Measurements from ENCODE around the gene UGT1A7. TPM values are rescaled to one million over a fixed set of nuclear protein-coding genes. Genes with fewer than 3 reads are reported as not detected.

UGT1A7 gene
- total RNA-seq, 4 donors from 2014 or later = not detected

DNA sequence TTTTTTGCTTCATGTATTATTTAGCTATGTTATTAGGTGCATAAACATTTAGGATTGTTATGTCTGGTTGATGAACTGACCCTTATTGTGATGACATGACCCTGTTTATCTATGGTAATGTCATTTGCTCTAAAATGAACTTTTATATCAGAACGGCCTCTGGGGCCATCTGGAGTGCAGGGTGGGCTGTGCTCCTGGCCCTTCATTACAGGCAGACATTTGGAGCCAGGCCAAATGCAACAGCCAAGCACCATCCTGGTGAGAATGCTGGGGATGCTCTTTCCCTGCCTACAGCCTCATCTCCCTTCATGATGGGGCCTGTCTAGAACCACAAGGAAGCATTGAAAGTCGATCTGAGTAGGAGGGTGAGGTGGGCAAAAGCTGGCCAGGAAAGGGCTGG is 134.6 kb downstream of the UGT1A7 start:
- Histone ChIP-seq H3K9me3 (no peaks in the 10 kb centered on the region), H3K27me3 (no peaks in the 10 kb centered on the region), H3K4me3 (no peak overlapping the region), H3K36me3 (no peaks in the 10 kb centered on the region), H3K27ac (no peak overlapping the region), H3K4me1 (no peaks in the 10 kb centered on the region)
- intact Hi-C loops (cut with DNase I; ENCODE audit: low total_unique reads) = no loop called here
- TF ChIP-seq, protein P1, sequence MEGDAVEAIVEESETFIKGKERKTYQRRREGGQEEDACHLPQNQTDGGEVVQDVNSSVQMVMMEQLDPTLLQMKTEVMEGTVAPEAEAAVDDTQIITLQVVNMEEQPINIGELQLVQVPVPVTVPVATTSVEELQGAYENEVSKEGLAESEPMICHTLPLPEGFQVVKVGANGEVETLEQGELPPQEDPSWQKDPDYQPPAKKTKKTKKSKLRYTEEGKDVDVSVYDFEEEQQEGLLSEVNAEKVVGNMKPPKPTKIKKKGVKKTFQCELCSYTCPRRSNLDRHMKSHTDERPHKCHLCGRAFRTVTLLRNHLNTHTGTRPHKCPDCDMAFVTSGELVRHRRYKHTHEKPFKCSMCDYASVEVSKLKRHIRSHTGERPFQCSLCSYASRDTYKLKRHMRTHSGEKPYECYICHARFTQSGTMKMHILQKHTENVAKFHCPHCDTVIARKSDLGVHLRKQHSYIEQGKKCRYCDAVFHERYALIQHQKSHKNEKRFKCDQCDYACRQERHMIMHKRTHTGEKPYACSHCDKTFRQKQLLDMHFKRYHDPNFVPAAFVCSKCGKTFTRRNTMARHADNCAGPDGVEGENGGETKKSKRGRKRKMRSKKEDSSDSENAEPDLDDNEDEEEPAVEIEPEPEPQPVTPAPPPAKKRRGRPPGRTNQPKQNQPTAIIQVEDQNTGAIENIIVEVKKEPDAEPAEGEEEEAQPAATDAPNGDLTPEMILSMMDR (IDR thresholded peaks at IDR 0.05 in 4 of 5, conservative IDR thresholded peaks at IDR 0.05 in 1 of 5) = no peak
- TF ChIP-seq POLR2A (IDR thresholded peaks at IDR 0.05) = no peak
- no peak for DNase-seq
- no peak for ATAC-seq
- in situ Hi-C loops (cut with MboI; ENCODE audit: low sequenced_read_pairs in 4 of 4) = no loop called here

DNA sequence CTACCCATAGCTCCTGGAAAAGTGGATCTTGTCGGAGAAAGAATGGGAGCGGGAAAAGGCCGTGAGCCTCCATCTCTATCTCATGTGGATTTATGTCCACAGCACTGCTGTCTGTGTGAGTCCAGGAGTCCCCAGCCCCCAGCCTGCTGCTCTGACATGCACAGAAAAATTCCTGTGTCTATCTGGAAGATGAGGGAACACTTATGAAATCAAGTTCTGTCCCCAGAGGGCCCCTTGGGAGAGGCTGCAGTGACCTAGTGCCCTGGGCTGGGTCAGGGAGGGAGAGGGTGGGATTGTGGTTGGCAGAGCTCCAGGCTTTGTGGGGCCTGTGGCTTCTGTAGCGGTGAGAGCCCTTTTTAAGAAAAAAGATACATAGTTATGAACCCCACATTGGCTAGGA is 135.1 kb downstream of the UGT1A7 start:
- no peak overlapping the region for H3K27ac ChIP-seq
- no peaks in the 10 kb centered on the region for H3K36me3 ChIP-seq
- no peaks in the 10 kb centered on the region for H3K9me3 ChIP-seq
- no peak for DNase-seq
- no peaks in the 10 kb centered on the region for H3K27me3 ChIP-seq
- intact Hi-C loops (cut with DNase I; ENCODE audit: low total_unique reads) = no loop called here
- TF ChIP-seq, protein P1 (IDR thresholded peaks at IDR 0.05 in 4 of 5, conservative IDR thresholded peaks at IDR 0.05 in 1 of 5) = no peak
- no peak for TF ChIP-seq POLR2A (IDR thresholded peaks at IDR 0.05)
- no peaks in the 10 kb centered on the region for H3K4me1 ChIP-seq
- in situ Hi-C loops (cut with MboI; ENCODE audit: low sequenced_read_pairs in 4 of 4) = no loop called here
- H3K4me3 ChIP-seq = no peak overlapping the region
- no peak for ATAC-seq

DNA sequence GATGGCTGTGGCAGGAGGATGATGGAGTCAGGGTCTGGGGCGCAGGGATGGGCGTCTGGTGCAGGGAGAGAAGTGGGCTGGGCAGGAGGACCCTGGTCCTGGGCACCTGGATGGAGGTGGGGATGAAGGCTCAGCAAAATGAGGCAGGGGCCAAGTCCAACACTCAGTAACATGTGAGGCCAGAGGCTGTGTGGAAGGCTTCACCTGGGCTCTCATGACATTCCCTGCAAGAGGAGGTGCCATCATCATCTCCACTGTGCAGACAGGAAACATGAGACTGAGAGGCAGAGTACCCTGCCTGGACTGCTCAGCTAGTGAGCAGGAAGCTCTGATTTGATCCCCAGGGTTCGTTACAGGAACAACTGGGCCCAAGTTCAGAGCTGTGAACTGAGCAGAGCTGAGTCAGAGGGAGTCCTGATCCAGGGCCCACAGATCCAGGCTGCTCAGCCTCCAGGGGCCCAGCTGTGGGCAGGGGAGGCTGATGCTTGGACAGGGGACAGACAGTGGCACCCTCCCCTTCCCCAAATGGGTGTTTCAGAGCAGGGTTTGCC is 135.7 kb downstream of the UGT1A7 start:
- no peak for DNase-seq
- no peak for TF ChIP-seq POLR2A (IDR thresholded peaks at IDR 0.05)
- TF ChIP-seq, protein P1 (IDR thresholded peaks at IDR 0.05 in 4 of 5, conservative IDR thresholded peaks at IDR 0.05 in 1 of 5) = no peak
- in situ Hi-C loops (cut with MboI; ENCODE audit: low sequenced_read_pairs in 4 of 4) = no loop called here
- Histone ChIP-seq H3K4me1 (no peaks in the 10 kb centered on the region), H3K27ac (no peak overlapping the region), H3K36me3 (no peaks in the 10 kb centered on the region), H3K27me3 (no peaks in the 10 kb centered on the region), H3K4me3 (no peak overlapping the region), H3K9me3 (no peaks in the 10 kb centered on the region)
- intact Hi-C loops (cut with DNase I; ENCODE audit: low total_unique reads) = no loop called here
- ATAC-seq = no peak

DNA sequence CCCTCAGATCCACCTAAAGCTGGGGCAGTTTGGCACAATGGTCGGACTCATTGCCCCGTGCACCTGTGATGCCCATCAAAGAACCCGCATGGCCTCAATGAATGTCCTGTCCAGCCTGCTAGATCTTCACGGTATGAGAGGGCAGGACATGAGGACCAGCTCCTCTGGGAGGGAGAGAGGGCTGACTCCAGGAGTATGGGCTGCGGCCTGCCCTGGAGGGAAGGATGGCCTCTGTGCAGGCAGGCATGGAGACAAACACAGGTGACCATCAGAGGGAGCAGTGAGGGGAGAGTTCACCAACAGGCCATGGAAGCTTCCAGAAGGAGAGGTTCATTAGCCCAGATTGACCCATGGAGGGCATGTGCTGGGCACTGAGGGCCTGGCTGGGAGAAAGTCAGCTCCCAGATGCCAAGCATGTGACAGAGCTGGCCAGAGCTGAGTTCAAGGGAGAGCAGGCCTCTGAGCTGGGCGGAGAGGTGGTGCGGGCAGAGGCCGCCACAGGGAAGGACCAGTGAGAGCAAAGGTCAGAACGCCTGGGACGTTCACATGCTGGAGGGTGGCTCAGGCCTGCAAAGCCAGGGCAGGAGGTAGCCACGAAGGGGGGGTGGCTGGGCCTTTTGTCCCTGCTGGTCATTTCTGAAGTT is 136.4 kb downstream of the UGT1A7 start:
- in situ Hi-C loops (cut with MboI; ENCODE audit: low sequenced_read_pairs in 4 of 4) = no loop called here
- Histone ChIP-seq H3K27me3 (no peaks in the 10 kb centered on the region), H3K4me1 (no peaks in the 10 kb centered on the region), H3K36me3 (no peaks in the 10 kb centered on the region), H3K4me3 (no peak overlapping the region), H3K9me3 (no peaks in the 10 kb centered on the region), H3K27ac (no peak overlapping the region)
- no peak for TF ChIP-seq POLR2A (IDR thresholded peaks at IDR 0.05)
- TF ChIP-seq, protein P1 (IDR thresholded peaks at IDR 0.05 in 4 of 5, conservative IDR thresholded peaks at IDR 0.05 in 1 of 5) = no peak
- no peak for DNase-seq
- intact Hi-C loops (cut with DNase I; ENCODE audit: low total_unique reads) = no loop called here
- ATAC-seq = no peak
